Measurements from ENCODE around the gene PYCR2.
"Not testable (repeated sequence)": the region's sequence is repeated elsewhere in the genome, so short reads cannot be mapped to it uniquely, and the experiment has no call there.

The PYCR2 gene

DNA sequence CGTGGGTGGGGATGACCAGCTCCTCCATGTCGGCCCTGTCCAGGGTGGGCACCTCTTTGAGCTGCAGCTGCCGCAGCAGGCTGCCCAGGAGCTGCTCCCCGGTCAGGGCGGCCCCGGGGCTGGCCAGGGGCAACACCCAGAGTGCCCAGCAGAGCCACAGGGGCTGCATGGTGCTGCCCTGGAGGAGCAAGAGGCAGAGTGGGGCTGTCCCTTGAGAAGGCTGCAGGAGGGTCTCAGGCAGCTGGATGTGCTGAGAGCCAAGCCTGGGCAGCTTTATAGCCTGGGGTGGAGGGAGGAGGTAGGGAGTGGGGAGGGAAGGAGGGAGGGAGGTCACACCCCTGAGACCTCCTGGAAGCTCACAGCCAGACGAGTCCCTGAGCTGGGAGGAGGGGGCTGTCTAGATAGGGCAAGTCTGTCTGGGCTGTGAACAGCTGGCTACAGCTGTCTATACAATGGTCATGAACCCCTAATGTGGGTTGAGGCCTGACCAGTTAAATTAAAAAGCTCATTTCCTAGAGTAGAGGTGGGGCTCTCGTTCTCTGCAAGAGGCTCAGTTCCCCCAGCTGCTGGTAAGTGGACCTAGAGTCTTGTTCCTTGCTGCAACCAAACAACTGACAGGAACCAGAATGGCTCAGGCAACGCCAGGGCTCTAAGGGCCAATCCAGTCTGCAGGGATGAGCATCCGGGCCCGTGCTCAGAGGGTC, 35.0 kb downstream of the PYCR2 start, which contains the start of gene LEFTY1:
Gene LEFTY1 (minus strand): TSS at position 249 of the 704 bp plus-strand sequence. CDS start 80 bp downstream, at position 169.
- no peak for DNase-seq

DNA sequence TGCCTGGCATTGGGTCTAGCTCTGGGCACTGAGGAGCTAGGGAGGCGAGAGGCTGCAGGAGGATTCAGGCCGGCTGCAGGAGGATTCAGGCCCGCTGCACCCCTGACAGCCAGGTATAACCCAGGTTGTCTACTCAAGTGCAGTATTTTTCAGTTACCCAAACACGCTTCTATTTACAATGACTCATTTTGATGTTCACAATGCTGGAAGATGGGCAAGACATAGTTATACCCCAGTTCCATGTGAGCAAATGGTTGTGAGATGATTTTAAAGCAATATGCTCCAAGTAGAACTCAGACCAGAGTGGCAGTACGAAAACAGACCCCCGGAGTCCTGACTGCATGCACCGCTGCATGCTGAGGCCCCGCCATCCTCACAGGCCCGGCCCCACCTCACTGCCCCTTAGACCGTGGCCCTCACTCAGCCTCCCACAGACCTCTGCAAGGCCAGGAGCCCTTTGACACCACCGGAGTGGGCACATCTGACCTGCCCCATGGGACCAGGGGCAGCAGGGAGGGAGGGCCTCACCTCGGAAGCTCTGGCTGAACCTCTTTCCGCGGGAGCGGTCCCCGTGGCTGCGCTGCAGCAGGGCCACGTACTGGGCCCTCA, 35.7 kb downstream of the PYCR2 start:
- DNase-seq: no peak

DNA sequence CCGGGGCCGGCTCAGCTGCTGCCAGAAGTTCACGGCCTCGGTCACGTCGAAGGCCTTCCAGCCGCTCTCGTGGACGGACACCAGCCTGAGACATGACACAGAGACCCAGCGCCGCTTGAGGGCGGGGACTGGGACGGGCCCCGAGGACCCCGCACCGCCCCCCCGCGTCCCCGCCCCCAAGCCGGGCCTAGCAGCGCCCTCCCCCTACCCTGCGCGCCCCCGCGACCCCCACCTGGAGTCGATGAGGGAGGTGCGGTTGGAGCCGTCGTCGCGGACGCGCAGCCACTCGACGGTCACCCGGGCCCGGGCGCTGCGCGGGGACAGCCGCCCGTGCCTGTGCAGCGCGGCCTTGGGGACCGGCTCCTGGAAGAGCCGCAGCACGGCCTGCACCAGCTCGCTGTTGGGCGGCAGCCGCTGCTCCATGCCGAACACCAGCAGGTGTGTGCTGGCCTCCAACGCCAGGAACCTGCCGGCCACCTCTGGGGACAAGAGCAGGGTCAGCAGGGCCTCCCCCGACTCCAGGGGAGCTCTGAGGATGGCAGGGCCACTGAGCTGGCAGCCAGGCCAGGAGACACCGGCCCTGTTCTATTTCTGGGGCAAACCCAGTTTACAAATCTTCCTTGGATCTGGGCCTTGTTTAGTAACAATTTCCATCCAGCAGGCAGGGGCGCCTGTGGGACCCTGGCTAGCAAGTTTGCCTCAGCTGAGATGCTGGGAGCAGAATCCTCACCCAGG, 36.3 kb downstream of the PYCR2 start:
- DNase-seq: not testable (repeated sequence)

DNA sequence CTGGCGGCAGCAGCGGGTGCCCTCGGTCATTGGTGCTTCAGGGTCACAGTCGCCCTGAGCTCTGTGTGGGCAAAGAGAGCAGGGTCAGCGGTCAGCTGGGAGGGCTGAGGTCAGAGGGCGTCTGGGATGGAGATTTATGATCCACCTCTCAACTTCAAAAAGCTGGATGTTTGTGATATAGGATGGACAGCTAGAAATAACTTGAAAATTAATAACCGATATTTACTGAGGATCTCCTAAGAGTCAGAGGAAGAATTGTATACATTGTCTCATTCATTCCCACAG, 37.1 kb downstream of the PYCR2 start:
- no peak for DNase-seq

DNA sequence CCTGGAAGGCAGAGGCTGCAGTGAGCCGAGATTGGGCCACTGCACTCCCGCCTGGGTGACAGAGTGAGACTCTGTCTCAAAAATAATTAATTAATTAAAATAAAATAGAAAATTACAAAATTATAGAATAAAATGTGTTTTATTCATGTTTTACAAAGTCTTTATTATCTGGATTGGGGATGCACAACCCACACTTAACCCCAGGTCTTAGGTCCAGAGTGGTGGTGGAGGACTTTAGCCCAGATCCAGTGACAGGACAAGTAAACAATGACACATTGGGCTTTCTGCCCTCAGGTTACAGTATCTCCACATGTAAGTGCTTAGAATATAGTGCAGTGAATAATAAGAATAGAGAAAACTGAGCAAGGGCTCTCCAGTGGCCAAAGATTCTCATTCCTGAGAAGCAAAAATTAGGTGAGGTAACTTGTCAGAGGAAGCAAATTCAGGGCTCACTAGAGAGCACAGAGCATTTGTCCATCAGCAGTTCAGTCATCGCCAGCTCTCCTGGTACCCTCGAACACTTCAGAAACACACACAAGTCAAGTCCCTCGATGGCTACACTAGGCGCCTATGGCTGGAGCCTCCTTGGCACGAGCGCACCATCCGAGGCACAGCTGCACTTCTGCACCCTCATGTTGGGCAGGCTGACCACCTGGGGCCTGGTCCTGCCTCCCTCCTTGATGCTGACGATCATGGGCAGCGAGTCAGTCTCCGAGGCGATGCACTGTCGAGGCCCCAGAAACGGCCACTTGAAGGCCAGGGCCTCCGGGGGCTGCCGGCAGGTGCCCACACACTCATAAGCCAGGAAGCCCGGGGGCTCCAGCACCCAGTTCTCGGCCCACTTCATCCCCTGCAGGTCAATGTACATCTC, 37.7 kb downstream of the PYCR2 start:
- DNase-seq: no peak

DNA sequence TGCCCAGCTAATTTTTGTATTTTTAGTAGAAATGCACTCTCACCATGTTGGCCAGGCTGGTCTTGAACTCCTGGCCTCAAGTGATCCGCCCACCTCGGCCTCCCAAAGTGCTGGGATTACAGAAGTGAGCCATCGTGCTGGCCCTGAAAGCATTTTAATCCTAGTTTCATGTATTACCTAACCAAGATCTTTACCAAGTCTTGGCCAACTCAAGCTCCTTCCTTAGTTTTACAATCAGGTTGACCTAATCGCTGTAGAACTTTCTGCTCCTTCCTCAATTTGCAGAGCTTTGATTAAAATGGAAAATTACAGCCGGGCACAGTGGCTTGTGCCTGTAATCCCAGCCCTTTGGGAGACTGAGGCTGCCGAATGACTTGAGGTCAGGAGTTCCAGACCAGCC, 38.7 kb downstream of the PYCR2 start:
- no peak for DNase-seq

DNA sequence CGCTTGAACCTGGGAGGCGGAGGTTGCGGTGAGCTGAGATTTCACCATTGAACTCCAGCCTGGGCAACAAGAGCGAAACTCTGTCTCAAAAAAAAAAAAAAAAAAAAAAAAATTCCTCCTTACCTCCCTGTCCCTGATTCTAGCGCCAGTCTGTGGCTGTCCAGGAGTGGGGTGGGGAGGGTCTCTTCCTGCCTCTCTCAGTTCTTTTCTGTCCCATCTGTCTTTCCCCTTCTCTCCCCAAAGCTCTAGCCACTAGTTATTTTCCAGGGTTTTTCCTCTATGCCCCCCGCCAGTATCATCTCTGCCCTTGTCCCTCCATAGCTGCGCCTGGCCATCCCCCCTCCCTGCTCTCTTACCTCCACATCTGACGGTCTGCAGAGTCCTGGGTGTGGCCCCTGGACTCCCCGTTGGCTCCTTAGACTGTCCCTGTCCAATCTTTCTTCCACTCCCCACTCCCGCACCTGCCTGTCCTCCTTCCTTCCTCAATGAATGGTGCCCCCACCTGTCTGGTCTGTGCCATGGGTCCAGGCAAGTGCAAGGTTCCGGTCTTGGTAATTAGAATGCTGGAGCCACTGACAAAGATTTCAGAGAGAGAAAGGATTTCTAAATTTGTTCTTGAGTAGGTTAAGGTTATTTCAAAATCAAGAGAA, 40.3 kb downstream of the PYCR2 start:
- no peak for DNase-seq

DNA sequence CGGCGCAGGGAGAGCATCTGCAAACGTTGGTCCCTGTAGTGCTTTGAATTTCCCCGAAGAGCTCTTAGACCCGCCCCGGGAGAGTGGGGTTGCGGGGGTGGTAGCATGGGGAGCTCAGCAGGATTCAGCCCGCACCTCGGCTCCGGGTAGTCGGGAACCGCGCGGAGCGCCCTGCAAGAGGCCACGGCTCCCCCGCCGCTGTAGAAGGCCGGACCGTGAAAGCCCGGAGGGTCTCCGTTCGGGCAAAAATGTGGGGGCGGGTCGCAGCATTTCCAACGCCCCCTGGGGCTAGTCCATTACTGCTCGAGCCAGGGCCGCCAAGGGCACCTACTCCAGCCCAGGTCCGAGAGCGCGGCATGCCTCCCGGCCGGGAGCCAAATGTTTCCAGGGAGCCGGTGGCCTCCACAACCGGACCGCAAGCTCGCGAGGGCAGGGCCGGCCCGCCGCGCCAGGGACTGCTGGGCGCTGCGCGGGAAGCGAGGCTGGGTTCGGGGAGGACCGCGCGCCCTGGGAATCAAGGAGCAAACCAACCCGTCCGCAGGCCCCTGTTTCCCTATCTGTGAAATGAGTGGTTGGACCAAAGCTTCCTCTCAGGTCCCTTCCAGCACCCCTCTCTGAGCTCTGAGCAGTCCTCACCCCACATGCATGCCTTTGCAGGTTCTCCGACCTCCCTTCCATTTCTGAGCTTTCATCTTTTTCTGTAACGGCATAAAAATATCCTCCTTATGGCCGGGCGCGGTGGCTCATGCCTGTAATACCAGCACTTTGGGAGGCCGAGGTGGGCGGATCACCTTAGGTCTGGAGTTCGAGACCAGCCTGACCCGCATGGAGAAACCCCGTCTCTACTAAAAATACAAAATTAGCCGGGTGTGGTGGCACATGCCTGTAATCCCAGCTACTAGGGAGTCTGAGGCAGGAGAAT, 41.1 kb downstream of the PYCR2 start:
- DNase-seq: peak; percentile 45

DNA sequence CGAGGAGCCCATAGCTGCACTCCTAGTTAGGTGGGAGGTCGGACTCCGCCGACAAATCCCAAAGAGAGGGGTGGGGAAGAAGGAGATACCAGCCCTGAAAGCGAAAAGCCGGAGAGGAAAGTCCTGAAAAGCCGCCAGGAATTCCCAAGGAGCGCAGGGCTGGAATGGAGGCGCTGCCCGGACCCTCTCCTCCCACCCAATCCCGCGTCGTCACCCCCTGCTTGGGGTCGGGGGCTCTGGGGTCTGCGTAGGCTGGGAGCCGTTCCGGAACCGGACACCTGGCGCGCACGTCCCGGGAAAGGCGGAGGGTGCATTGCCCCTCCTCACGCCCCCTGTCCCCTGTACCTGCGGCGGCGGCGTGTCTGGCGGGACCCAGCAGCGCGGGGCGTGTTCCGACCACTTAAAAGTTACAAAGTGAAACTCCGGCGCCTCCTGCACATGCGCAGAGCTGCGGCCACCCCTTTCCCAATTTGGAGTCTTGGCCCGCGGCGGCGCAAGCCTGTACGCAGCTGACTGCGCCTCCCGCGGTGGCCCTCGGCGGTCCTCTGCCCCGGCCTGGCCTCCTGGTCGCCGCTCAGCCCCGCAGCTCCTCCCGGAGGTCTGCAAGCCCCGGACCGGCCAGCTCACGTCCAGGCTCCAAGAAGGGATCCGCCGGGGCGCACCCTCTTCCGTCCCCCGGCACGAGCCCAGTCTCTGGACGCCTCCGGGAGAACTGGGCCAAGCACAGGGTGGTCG, 41.9 kb downstream of the PYCR2 start, which contains the start of gene TMEM63A:
Gene TMEM63A (minus strand): TSS at position 422 of the 735 bp plus-strand sequence. CDS start 4,800 bp downstream, outside the sequence.
- DNase-seq: peak; percentile 88

DNA sequence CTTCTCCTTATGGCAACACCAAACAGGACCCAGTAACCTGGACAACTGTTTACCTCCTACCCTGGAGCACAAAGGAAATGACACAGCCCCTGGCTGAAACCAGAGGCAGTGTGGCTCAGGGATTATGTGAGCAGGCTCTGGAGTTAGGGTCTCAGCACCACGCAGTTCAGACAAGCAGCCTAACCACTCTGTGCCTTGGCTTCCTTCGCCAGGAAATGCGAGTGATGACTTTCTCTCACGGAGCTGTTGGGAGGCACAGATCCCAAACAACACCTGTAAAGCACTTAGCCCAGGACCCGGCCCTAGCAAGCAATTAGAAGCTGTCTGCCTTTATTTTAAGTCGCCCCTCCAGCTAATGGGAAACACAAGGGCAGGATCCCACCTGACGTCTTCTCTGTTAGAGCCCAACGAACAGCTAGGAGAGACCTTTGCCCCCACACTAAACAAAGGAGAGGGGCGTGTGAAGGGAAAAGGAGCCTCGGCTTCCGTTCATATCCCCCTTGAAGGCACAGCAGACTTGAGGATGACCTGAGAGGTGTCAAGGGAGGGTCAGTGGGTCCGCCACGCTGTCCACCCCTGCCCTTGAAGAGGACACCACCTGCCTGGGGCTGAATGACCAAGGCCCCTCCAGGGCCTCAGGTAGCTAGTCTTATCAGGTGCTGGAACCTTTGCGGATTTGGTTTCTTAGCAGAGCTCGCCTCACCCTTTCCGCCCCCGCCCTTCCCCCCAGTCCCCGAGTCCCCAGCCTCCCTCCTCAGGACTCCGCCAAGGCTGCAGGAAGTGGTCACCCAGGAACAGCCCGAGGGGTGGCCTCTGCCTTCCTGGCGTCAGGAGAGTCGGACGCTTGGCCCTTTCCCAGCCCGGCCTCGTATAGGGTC, 42.7 kb downstream of the PYCR2 start:
- DNase-seq: peak; percentile 36

DNA sequence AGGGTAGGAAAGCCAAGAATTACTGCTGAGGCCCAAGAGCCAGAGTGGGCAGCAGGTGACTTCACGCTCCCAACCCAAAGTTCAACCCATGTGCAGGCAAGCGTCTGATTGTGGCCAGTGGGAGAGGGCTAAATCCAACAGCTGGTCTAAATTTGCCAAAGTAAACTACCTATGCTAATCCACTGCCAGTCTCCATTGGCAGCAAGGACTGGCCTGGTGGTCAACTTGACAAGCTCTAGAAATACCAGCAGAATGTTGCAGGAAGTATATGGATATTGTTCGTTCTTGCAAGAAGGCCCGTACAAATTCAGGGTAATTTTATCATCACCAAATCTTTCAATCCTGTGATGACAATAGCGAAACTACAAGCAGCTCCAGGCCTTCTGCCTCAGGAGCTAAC, 43.4 kb downstream of the PYCR2 start:
- no peak for DNase-seq

DNA sequence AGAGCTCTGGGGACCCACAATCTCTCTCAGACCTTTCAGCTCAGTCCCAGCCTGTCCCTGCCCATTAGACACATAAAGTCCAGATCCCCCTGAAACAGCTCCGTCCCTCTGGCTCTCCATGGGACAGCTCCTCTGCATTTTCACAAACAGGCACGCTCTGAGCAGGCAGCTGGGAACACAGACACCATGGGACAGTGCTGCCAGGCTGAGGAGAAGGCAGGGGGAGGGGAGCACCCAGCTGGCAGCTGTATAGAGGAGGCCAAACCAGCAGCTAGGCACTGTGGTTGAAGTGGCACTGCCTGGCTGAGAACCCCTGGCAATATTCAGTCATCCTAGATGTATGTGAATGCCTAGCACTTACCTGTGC, 43.8 kb downstream of the PYCR2 start:
- no peak for DNase-seq

DNA sequence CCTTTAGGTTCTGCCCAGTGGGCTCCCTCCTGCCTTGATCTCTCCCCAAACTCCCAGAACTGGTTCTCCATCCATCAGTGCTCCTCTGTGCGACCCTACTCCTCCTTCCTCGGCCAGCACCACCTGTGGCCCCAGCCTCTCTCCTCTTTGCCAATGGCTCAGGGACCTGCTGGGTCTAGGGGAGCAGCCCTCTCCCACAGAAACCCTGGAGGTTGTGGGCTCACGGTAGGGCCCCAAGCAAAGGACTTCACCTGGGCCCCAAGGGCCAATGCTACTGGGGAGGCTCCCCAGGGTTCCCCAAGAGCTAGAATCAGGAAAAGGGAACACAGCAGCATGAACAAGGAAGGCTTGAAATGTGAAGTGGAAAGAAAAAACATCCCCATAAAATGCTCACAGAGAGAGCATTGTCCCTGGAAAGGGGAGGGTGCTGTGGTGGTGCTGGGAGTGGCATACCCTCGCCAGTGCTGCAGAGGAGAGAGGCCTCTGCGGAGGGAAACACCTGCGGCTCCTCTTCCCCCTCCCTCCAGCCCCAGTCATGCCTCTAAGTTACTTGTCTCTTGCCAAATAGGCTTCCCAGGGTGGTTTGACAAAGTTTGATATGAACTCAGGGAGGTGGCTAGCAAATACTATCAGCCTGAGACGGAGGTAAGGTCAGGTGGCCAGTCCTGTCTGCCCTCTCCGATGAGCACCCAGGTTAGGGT, 44.4 kb downstream of the PYCR2 start:
- peak; percentile 38 for DNase-seq

DNA sequence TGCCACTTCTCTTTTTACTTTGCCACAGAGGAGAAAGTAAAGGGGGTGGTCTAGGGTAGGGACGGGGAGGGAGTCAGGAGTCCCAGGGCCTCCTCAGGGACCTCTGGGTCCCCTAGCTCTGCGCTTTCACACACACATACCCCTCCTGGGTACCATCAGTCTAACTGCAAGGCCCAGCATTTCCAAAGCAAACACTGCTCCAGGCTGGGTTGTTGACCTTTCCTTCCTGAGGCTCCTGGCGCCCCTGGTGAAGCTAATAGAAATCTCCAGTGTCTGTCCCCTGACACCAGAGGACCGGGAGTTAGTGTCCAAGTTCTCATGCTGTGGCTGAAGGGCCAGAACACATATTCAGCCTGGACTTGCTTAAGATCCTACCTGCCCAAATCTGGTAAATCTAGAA, 45.8 kb downstream of the PYCR2 start:
- no peak for DNase-seq

DNA sequence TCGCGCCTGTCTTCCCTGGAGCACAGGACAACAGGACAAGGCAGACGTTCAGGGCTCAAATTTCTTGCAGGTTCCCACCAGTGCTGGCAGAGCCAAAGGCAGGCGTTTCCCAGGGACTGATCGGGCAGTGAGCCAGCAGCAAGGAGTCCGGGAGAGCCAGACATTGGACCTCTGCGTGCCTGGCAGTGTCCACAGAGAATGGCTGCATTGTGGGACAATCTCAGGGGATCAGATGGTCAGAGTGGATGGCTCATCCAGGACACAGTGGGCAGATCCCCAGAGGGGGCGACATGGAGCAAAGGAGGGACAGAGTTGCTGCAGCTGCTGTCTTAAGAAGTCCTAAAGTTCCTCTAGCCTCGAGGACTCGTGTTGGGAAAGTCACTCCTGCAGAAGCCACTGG, 46.5 kb downstream of the PYCR2 start:
- DNase-seq: no peak

DNA sequence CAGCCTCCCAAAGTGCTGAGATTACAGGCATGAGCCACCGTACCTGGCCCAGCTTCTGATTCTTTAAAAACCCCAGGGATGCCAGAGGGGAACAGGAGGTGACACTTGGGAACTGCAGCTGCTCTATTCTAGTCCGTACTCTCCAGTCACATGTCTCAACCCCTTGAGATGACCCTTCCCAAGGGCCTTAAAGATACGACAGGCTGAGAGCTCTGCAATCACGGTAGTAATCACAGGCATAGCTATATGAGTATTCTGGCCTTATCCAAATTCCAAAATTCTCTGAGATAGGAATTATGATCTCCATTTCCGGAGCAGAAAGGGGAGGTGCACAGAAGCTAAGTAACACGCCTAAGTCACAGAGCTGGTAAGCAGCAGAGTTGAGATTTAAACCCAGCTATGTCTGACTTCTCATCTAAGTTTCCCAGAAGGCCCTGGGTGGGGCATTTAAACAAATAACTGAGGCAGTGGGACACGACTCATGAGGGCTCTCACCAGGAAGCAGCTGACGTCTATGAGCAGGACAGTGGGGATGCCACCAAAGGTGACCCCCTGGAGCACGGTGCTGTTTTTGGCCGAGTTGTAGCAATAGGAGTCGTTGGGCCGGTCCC, 47.0 kb downstream of the PYCR2 start:
- DNase-seq: no peak

DNA sequence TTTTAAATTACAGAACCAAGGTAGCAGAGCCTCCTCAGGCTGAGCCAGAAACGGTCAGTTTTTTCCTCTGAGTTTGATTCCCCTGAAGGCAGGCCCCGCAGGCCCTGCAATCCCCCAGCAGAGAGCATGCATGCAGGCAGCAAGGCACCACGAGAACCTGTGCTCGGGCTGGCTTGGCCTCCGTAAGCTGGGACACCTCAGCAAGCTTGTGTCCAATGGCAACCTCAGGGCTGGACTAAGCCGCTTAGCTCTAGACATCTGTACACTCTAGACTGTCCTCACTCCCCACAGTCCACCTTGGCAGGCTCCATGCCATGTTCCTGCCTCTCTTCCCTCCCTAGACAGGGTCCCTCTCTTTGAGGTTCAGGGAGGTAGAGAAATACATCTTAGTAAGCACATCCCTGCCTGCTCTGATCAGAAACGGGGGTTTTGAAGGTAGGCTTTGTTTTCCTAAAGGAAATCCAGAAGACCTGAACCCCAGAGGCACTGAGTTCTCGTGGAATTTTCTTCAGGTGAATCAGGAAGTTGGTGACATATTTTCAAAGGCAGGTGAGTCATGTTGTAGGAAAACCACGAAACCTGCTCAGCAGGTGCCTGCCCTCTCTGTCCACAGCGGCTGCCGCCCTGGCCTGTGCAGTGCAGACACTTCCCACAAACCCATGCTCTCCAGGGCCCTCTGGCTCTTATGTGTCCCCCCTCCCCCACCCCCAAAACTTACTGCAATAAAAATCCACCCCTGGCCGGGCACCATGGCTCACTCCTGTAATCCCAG, 48.8 kb downstream of the PYCR2 start:
- no peak for DNase-seq

DNA sequence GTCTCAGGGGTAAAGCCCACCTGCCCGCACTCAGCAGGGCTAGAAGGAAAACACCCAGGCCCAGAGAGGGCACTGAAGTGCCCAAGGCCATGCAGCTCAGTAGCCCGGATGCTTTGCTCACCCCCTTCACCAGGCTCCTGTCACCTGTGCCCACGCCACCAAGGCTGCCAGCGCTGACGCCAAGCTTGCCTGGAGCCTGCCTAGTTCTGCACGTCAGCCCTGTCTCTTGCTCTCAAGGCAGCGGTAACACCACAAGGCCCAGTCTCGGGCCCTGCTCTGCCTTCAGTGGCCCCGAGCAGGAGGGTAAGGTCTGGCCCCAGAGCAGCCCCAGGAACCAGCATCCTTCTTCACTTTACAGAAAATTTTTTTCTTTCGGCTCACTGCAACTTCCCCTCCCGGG, 49.6 kb downstream of the PYCR2 start:
- DNase-seq: no peak

Data from stimulated activated CD4-positive, alpha-beta T cell treated with anti-CD3 and anti-CD28 coated beads, Interleukin-4, amount 100 ng/mL, for 24 hours (primary cell).